K562 (cell line): ENCODE measurements around the gene LTA4H. TPM values are rescaled to one million over a fixed set of nuclear protein-coding genes. Genes with fewer than 3 reads are reported as not detected.

Source experiments
- ATAC-seq: fragments of 200-7000 bp; cut with Tn5 transposase; 3 replicates; pipeline ENCODE4 v1.9.1; 2020; ENCODE audit warnings: moderate library complexity
- BruUV-seq: library from RNA; stranded (reverse); fragments of 400-500 nt; replicated peaks from 2 replicates; lab custom pipeline; 2021; lab: Mats Ljungman, UMichigan
- CTCF ChIA-PET: fragments of 300-600 bp; formaldehyde crosslinking; extraction: SDS; loops from one replicate; lab custom pipeline; 2021; ENCODE audit warnings: low intra/inter-chr PET ratio; lab: Yijun Ruan, JAX
- POLR2A ChIA-PET: fragments of 300-600, 350-650 bp; sonication (Branson Sonifier 250); formaldehyde crosslinking; extraction: SDS; loops from one replicate; lab custom pipeline; 2021; ENCODE audit warnings: antibody characterized with exemption, inconsistent platforms; lab: Yijun Ruan, JAX
- DNase-seq, 4 experiments: peaks; one replicate each; pipeline versions ENCODE4 v3.0.0 to v3.0.0-alpha.2; 2011 to 2018; ENCODE audit warnings: low spot score in 3 of 4, mixed read lengths in 3 of 4; ENCODE audit errors: extremely low read depth in 1 of 4
- FAIRE-seq: peaks from 2 replicates; lab custom pipeline; 2011; peaks lifted over from hg19 to GRCh38; lab: Jason Lieb, UNC
- H2AFZ ChIP-seq: 2 replicates; pipeline ENCODE4 v1.6.0; 2011; ENCODE audit warnings: low read depth, low read length, control low read depth, inconsistent platforms
- H3K27ac ChIP-seq: fragments of 200-600 bp; 3 replicates; pipeline ENCODE4 v1.8.0; 2011; ENCODE audit warnings: low read depth, mild to moderate bottlenecking, control low read depth, inconsistent platforms, low read length, moderate library complexity, mixed read lengths; ENCODE audit errors: extremely low read depth
- H3K27me3 ChIP-seq, 2 experiments: fragments of 300-600 bp in 1 of 2; 2 replicates in 1 of 2; 3 replicates in 1 of 2; pipeline versions ENCODE4 v1.6.0 to v1.8.0; 2011; ENCODE audit warnings: inconsistent platforms in 2 of 2, low read length in 2 of 2, mild to moderate bottlenecking in 1 of 2, mixed read lengths in 1 of 2, moderate library complexity in 1 of 2; ENCODE audit not compliant: control insufficient read depth in 2 of 2, insufficient read depth in 2 of 2
- H3K36me3 ChIP-seq: fragments of 300-600 bp; 3 replicates; pipeline ENCODE4 v1.8.0; 2011; ENCODE audit warnings: mild to moderate bottlenecking, low read length, inconsistent platforms; ENCODE audit not compliant: control insufficient read depth, insufficient read depth
- H3K4me1 ChIP-seq, 2 experiments: fragments of 200-600 bp in 1 of 2; replicated peaks in 1 of 2; 2 replicates in 1 of 2; 3 replicates in 1 of 2; pipeline versions ENCODE4 v1.5.1 to v1.8.0; 2011; ENCODE audit warnings: inconsistent platforms in 2 of 2, low read length in 2 of 2, mild to moderate bottlenecking in 1 of 2, mixed read lengths in 1 of 2, moderate library complexity in 1 of 2; ENCODE audit not compliant: control insufficient read depth in 2 of 2, insufficient read depth in 2 of 2
- H3K4me2 ChIP-seq: 2 replicates; pipeline ENCODE4 v1.6.1; 2011; ENCODE audit warnings: low read length, control low read depth, inconsistent platforms, mixed read lengths; ENCODE audit not compliant: insufficient read depth
- H3K4me3 ChIP-seq: fragments of 200-600 bp; sonication (generic), shearing (Covaris generic); 2 replicates; pipeline ENCODE4 v1.5.1; 2016; ENCODE audit warnings: control low read depth, inconsistent platforms
- H3K79me2 ChIP-seq: fragments of 200-600 bp; 3 replicates; pipeline ENCODE4 v1.8.0; 2011; ENCODE audit warnings: low read length, inconsistent platforms; ENCODE audit not compliant: control insufficient read depth, insufficient read depth
- H3K9ac ChIP-seq, 2 experiments: 2 replicates each; pipeline versions ENCODE4 v1.6.0 to v1.6.1; 2011; ENCODE audit warnings: low read depth in 2 of 2, low read length in 2 of 2, control low read depth in 1 of 2, inconsistent platforms in 1 of 2, mild to moderate bottlenecking in 1 of 2, mixed read lengths in 1 of 2; ENCODE audit not compliant: insufficient read depth in 1 of 2
- H3K9me1 ChIP-seq: one replicate; pipeline ENCODE4 v1.6.0; 2011; ENCODE audit warnings: inconsistent platforms, mild to moderate bottlenecking, low read length, moderate library complexity; ENCODE audit not compliant: control insufficient read depth, insufficient read depth
- H3K9me3 ChIP-seq: replicated peaks from 2 replicates; pipeline ENCODE4 v1.5.1; 2011; ENCODE audit warnings: low read depth, low read length, inconsistent platforms; ENCODE audit not compliant: control insufficient read depth, insufficient read depth
- H4K20me1 ChIP-seq: replicated peaks from 2 replicates; pipeline ENCODE4 v1.6.1; 2011; ENCODE audit warnings: low read length, inconsistent platforms, mixed read lengths; ENCODE audit not compliant: control insufficient read depth, insufficient read depth
- BDP1 ChIP-seq: IDR thresholded peaks from 3 replicates; pipeline ENCODE4 v1.6.1; 2011; ENCODE audit not compliant: insufficient read length, insufficient read depth
- CREB3 ChIP-seq: fragments of 450-650 bp; conservative IDR thresholded peaks from 2 replicates; pipeline ENCODE4 v1.6.1; 2016; ENCODE audit warnings: missing genetic modification characterization, low read depth, mild to moderate bottlenecking, missing compliant biosample characterization, moderate library complexity
- HINFP ChIP-seq: fragments of 450-650 bp; conservative IDR thresholded peaks from 2 replicates; pipeline ENCODE4 v1.6.1; 2016; ENCODE audit warnings: missing genetic modification characterization, low read depth, mild to moderate bottlenecking, control low read depth, missing compliant biosample characterization
- KLF13 ChIP-seq: fragments of 450-650 bp; IDR thresholded peaks from 2 replicates; pipeline ENCODE4 v1.6.1; 2016; ENCODE audit warnings: missing genetic modification characterization, low read depth, mild to moderate bottlenecking, missing compliant biosample characterization, moderate library complexity, borderline replicate concordance
- MNT ChIP-seq, 2 experiments: fragments of 450-650 bp; conservative IDR thresholded peaks; 2 replicates each; pipeline ENCODE4 v1.6.1; 2017; ENCODE audit warnings: mild to moderate bottlenecking in 2 of 2, moderate library complexity in 2 of 2
- NCOR1 ChIP-seq: fragments of 450-650 bp; IDR thresholded peaks from 2 replicates; pipeline ENCODE4 v1.6.1; 2016; ENCODE audit warnings: mild to moderate bottlenecking, moderate library complexity
- POLR3G ChIP-seq: IDR thresholded peaks from 2 replicates; pipeline ENCODE4 v1.6.1; 2011; ENCODE audit not compliant: insufficient read length, insufficient replicate concordance; ENCODE audit errors: extremely low read depth
- POU5F1 ChIP-seq: fragments of 150-350 bp; IDR thresholded peaks from 2 replicates; pipeline ENCODE4 v1.6.1; 2014; ENCODE audit warnings: borderline replicate concordance, low read length, low read depth, mild to moderate bottlenecking; ENCODE audit not compliant: partially characterized antibody
- RCOR1 ChIP-seq, 2 experiments: IDR thresholded peaks; 2 replicates each; pipeline ENCODE4 v1.6.1; 2012; ENCODE audit warnings: low read depth in 2 of 2, low read length in 2 of 2, borderline replicate concordance in 1 of 2, improper control_type of control experiment in 1 of 2
- SMAD1 ChIP-seq: fragments of 150-350 bp; IDR thresholded peaks from 2 replicates; pipeline ENCODE4 v1.6.1; 2014; ENCODE audit warnings: low read length, low read depth; ENCODE audit not compliant: partially characterized antibody
- TAL1 ChIP-seq: fragments of 450-650 bp; IDR thresholded peaks from 2 replicates; pipeline ENCODE4 v1.6.1; 2016; ENCODE audit warnings: mild to moderate bottlenecking
- TEAD4 ChIP-seq, 2 experiments: sonication (generic) in 1 of 2; formaldehyde crosslinking in 1 of 2; IDR thresholded peaks; 2 replicates each; pipeline versions ENCODE4 v1.6.1 to v1.8.0; 2012 to 2022; ENCODE audit warnings: borderline replicate concordance in 1 of 2, inconsistent platforms in 1 of 2, low read length in 1 of 2, mild to moderate bottlenecking in 1 of 2, missing genetic modification reagents in 1 of 2
- ZFP91 ChIP-seq: sonication (generic); formaldehyde crosslinking; IDR thresholded peaks from 2 replicates; pipeline ENCODE4 v1.8.0; 2022; ENCODE audit warnings: mild to moderate bottlenecking, missing genetic modification reagents
- ZNF134 ChIP-seq: fragments of 250-450 bp; sonication (Bioruptor Pico); conservative IDR thresholded peaks from 2 replicates; pipeline ENCODE4 v1.4.0; 2020
- ZNF584 ChIP-seq: fragments of 200-800 bp; sonication (Bioruptor generic); IDR thresholded peaks from 2 replicates; pipeline ENCODE4 v1.6.1; 2016; ENCODE audit warnings: low read depth, mild to moderate bottlenecking, missing genetic modification characterization, missing compliant biosample characterization
- WGBS: fragments of 100-300 bp; shearing (Covaris generic); methylation state at CpG from one replicate; pipeline ENCODE4 v1.1.6; 2016; ENCODE audit warnings: low coverage, mixed read lengths; ENCODE audit not compliant: insufficient coverage; ENCODE audit errors: missing lambda C conversion rate; 5-methylcytosine and 5-hydroxymethylcytosine counted together
- in situ Hi-C: fragments of 300-500 bp; cut with MboI; formaldehyde crosslinking; loops from 4 replicates; pipeline ENCODE4 v1.15.0; 2018; ENCODE audit warnings: inconsistent platforms, mixed read lengths
- intact Hi-C: fragments of 100-400 bp; cut with micrococcal nuclease; formaldehyde crosslinking; loops from 2 replicates; pipeline ENCODE4 v1.14.2; 2022
- polyA plus RNA-seq, 8 experiments: library from polyadenylated mRNA; depleted of rRNA in 4 of 8; stranded (reverse) in 5 of 8; unstranded in 3 of 8; fragments of >200 nt; fragmentation: Nextera tagmentation in 2 of 8; fragmentation: Illumina TruSeq in 1 of 8; extraction: Ambion mirVana in 2 of 8; extraction: Trizol in 1 of 8; gene quantifications; 2 replicates each; pipeline versions ENCODE4 v1.2.1 to v1.2.3, GENCODE V29; 2011 to 2014; ENCODE audit warnings: inconsistent platforms in 1 of 8, missing spikeins in 1 of 8
- total RNA-seq, 7 experiments: library from RNA; depleted of rRNA in 6 of 7; stranded (reverse); fragments of >200 nt in 6 of 7; fragmentation: Illumina TruSeq in 2 of 7; extraction: Trizol in 2 of 7; gene quantifications; 2 replicates each; pipeline versions ENCODE4 v1.2.1 to v1.2.3, GENCODE V29; 2011 to 2021; ENCODE audit warnings: low replicate concordance in 1 of 7

LTA4H gene
- total and polyA plus RNA-seq, 9 of the 15 experiments (the other 6 are each of a cell fraction or from before 2014, with no cell fraction given), result 25.2 to 58.1 (median 40.5) TPM

GRCh38 chr12:96048393-96048969 is 13.1 kb upstream of the LTA4H start:
- Histone ChIP-seq H3K36me3 (no peaks in the 10 kb centered on the region), H2AFZ (peak overlapping the region; percentile 35), H3K4me1 (peaks cover 0 to 22% of the 10 kb centered on the region in 2 experiments; a peak in 4 of 5 replicates), H3K4me3 (no peak overlapping the region), H3K79me2 (no peaks in the 10 kb centered on the region), H3K9me3 (no peaks in the 10 kb centered on the region), H3K4me2 (no peak overlapping the region), H3K27me3 (no peaks in the 10 kb centered on the region), H3K9me1 (no peaks in the 10 kb centered on the region), H3K27ac (no peak overlapping the region), H3K9ac (no peak overlapping the region), H4K20me1 (no peaks in the 10 kb centered on the region)
- ChIA-PET POLR2A (no interaction called here), CTCF (no interaction called here)
- FAIRE-seq (peak; percentile 69), ATAC-seq (peak; percentile 55), DNase-seq (no peak)
- WGBS, result 6% methylated on average over 5 of the region's 5 CpGs
- in situ Hi-C loops, result no loop called here
- no TSS peak for BruUV-seq
- intact Hi-C loops, result no loop called here
- 0 out of 4 replicates have a peak, but pooled peaks of 1 of the 2 experiments have one; percentile 7 for TF ChIP-seq MNT (conservative IDR thresholded peaks at IDR 0.05)
- no peak for TF ChIP-seq POU5F1
- TF ChIP-seq SMAD1, result no peak
- TF ChIP-seq CREB3 (tag), result no peak
- TF ChIP-seq ZFP91 (CRISPR knock-in tag), result no peak
- no peak for TF ChIP-seq BDP1
- no peak for TF ChIP-seq KLF13 (tag)
- TF ChIP-seq TAL1, result peak; percentile 49; the same call in 1 of the 2 replicates
- TF ChIP-seq HINFP (tag), result no peak
- TF ChIP-seq ZNF584 (CRISPR knock-in tag), result no peak
- peak; percentile 41; the same call in 1 of the 2 replicates for TF ChIP-seq TEAD4 (IDR thresholded peaks at IDR 0.05; ENCODE audit: low read length)
- no peak for TF ChIP-seq TEAD4 (CRISPR knock-in tag; IDR thresholded peaks at IDR 0.05; ENCODE audit: borderline replicate concordance)
- peak; percentile 21; the same call in 1 of the 2 replicates for TF ChIP-seq NCOR1
- no peak for TF ChIP-seq ZNF134 (CRISPR knock-in tag)
- no peak for TF ChIP-seq POLR3G
- TF ChIP-seq RCOR1 (IDR thresholded peaks at IDR 0.05; ENCODE audit: borderline replicate concordance in 1 of 2, low read depth in 2 of 2, low read length in 2 of 2), result peak in 1 of 2 experiments; percentile 30; a peak in 1 of 4 replicates
